T-helper 1 cell treated with Interleukin-12 subunit alpha and Interleukin-12 subunit beta and Interleukin-4 antibody, amounts not matched to agents 30 ng/mL and 1 ng/mL, for 36 hours (primary cell): Measurements from ENCODE around the gene RBL2. TPM values are rescaled to one million over a fixed set of nuclear protein-coding genes. Genes with fewer than 3 reads are reported as not detected.
"Not testable (repeated sequence)": the region's sequence is repeated elsewhere in the genome, so short reads cannot be mapped to it uniquely, and the experiment has no call there.

ENCODE experiments used
- intact Hi-C: fragments of 100-400 bp; cut with micrococcal nuclease; formaldehyde crosslinking; loops from one replicate; pipeline ENCODE4 v1.15.1; 2024
- total RNA-seq: library from RNA; stranded (reverse); gene quantifications from 2 replicates; pipeline ENCODE4 v1.2.3, GENCODE V29; 2022

Gene RBL2, protein sequence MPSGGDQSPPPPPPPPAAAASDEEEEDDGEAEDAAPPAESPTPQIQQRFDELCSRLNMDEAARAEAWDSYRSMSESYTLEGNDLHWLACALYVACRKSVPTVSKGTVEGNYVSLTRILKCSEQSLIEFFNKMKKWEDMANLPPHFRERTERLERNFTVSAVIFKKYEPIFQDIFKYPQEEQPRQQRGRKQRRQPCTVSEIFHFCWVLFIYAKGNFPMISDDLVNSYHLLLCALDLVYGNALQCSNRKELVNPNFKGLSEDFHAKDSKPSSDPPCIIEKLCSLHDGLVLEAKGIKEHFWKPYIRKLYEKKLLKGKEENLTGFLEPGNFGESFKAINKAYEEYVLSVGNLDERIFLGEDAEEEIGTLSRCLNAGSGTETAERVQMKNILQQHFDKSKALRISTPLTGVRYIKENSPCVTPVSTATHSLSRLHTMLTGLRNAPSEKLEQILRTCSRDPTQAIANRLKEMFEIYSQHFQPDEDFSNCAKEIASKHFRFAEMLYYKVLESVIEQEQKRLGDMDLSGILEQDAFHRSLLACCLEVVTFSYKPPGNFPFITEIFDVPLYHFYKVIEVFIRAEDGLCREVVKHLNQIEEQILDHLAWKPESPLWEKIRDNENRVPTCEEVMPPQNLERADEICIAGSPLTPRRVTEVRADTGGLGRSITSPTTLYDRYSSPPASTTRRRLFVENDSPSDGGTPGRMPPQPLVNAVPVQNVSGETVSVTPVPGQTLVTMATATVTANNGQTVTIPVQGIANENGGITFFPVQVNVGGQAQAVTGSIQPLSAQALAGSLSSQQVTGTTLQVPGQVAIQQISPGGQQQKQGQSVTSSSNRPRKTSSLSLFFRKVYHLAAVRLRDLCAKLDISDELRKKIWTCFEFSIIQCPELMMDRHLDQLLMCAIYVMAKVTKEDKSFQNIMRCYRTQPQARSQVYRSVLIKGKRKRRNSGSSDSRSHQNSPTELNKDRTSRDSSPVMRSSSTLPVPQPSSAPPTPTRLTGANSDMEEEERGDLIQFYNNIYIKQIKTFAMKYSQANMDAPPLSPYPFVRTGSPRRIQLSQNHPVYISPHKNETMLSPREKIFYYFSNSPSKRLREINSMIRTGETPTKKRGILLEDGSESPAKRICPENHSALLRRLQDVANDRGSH
- total RNA-seq = 161 and 173 TPM in 2 replicates

DNA sequence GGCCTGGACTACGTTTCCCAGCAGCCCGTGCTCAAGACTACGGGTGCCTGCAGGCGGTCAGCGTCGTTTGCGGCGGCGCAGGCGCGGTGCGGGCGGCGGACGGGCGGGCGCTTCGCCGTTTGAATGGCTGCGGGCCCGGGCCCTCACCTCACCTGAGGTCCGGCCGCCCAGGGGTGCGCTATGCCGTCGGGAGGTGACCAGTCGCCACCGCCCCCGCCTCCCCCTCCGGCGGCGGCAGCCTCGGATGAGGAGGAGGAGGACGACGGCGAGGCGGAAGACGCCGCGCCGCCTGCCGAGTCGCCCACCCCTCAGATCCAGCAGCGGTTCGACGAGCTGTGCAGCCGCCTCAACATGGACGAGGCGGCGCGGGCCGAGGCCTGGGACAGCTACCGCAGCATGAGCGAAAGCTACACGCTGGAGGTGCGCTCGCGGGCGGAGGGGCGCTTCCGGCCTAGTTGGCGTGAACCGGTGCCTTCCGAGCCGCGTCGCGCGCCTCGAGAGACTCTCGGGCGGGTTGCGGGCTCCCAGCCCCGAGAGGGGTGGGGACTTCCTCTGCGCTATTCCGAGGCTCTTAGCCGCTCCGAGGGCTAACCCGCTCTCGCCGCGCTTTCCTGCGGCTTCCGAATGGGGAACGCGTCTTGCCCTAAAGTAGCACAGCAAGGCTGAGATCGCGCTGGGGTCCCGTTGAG, at the start of gene RBL2:
RBL2 (plus strand) TSS at position 95 of the 689 bp plus-strand sequence; CDS start at position 181, 86 bp downstream.
- intact Hi-C loops = loop anchor here (1.0 to 10.0 kb wide), 9 partner anchors 23 to 1490 kb away; partner anchors contain the start of genes AKTIP, CHD9 and FTO

DNA sequence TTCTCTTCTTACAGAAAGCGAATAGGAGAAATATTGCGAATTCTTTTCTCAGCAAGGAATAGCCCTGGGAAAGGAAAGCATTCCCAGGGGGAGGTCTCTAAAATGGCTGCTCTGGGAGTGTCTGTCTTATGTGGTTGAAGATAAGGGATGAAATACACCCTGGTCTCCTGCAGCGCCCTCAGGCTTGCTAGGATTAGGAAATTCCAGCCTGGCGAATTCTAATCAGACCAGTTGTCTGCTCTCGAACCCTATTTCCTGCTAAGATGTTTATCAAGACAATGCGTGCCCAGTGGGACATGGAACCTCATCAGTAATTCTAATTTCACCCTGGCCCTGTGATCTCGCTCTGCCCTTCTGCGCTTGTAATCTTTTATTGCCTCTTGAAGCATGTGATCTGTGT, 49.7 kb upstream of the RBL2 start:
- intact Hi-C loops = not testable (repeated sequence)

DNA sequence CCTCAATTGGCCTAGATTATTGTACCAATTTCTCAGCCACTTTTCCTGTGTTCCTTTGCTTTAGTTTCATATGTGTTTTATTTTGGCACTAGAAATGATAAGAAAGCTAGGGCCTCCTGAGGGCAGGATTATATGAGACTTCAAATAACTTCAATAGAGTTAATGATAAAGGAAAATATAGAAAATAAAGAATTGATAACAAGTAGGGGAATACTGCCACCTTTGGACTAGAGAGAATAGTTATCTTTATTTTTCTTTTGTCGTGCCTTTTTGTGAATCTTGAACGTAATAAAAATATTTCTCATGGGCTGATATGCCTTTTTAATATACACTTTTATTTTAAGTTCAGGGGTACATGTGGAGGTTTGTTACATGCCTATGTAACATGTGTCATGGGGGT, 29.3 kb upstream of the RBL2 start:
- intact Hi-C loops = no loop called here

DNA sequence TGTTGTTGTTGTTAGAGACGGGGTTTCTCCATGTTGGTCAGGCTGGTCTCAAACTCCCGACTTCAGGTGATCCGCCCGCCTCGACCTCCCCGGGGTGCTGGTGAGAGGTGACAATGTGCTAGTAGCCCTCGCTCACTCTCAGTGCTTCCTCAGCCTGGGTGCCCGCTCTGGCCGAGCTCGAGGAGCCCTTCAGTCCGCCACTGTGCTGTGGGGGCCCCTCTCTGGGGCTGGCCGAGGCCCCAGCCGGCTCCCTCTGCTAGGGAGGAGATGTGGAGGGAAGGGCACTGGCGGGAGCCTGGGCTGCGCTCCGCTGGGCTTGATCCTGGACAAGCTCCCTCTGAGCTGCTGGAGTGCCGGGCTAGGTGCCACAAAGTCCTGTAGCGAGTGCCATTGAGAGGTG, 21.7 kb upstream of the RBL2 start:
- intact Hi-C loops = no loop called here

DNA sequence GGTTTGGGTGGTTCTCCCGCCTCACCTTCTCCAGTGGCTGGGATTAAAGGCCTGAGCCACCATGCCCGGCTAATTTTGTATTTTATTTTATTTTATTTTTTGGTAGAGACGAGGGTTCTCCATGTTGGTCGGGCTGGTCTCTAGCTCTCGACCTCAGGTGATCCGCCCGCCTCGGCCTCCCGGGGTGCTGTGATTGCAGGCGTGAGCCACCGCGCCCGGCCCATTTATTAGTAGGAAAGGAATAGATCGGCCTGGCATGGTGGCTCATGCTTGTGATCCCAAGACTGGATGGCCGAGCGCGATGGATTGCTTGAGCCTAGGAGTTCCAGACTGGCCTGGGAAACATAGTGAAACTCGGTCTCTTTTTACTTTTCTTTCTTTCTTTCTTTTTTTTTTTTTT, 20.4 kb upstream of the RBL2 start:
- intact Hi-C loops = no loop called here

DNA sequence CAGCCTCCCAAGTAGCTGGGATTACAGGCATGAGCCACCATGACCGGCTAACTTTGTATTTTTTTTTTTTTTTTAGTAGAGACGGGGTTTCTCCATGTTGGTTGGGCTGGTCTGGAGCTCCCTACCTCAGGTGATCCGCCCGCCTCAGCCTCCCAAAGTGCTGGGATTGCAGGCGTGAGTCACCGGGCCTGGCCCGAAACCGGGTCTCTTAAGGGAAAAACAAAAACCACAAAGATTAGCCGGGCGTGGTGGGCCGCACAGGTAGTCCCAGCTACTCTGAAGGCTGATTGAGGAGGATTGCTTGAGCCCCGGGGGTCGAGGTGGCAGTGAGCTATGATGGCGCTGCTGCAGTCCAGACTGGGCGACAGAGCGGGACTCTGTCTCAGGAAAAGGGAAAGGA, 19.9 kb upstream of the RBL2 start:
- intact Hi-C loops = no loop called here

DNA sequence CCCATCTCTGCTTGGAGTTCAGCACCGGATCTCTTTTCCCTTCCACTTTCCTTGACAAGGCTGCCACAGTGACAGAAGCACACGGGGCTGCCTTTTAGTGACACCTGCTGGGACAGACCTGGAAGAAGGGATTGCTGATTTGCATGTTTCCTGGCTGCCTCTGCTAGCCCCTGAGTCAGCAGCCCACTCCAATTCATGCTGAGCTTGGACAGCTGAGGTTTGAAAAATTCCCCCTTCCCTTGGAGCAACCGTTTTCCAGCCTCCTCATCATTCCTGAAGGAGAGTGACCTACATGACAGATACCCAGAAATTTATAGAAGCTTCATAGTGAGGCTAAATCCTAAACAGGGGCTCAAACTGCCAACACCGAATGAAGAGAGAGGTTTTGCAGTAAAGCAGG, 18.8 kb upstream of the RBL2 start:
- intact Hi-C loops = no loop called here

DNA sequence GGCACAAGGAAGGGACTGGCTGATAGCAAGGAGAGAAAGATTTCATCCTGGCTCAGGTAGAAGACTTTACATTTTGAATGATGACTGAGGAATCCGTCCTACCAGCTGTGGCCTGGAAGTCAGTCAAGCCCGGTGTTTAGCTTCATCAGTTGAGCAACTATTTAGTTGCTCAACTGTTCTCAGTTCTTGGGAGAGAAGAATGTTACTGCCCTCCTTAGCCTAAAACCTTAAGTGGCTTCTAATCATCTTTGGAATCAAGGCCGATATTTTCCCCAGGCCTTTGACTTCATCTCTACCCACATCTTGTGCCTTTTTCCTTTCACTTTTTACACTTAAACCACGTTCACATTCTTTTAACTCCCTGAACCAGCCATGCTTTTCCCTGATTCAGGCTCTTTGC, 17.3 kb upstream of the RBL2 start:
- intact Hi-C loops = no loop called here

DNA sequence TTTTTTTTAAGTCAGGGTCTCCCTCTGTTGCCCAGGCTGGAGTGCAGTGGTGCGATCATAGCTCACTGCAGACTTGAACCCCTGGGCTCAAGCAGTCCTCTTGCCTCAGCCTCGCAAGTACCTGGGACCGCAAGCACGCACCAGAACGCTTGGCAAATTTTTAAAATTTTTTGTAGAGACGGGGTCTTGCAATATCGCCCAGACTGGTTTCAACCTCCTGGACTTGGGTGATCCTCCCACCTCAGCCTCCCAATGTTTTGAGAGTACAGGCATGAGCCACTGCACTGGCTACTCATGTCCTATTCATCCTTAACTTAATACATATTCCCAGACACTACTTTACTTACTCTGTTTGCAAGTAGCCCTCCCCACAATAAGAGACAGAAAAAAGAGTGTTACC, 16.3 kb upstream of the RBL2 start:
- intact Hi-C loops = no loop called here

DNA sequence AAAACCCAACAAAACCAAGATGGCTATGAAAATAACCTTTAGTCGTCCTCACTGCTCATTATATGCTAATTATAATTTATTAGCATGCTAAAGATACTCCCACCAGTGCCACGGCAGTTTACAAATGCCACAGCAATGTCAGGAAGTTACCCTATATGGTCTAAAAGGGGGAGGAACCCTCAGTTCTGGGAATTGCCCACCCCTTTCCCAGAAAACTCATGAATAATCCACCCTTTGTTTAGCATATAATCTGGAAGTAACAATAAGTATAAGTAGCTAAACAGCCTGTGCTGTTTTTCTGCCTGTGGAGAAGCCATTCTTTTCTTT, 14.9 kb upstream of the RBL2 start:
- intact Hi-C loops = not testable (repeated sequence)

DNA sequence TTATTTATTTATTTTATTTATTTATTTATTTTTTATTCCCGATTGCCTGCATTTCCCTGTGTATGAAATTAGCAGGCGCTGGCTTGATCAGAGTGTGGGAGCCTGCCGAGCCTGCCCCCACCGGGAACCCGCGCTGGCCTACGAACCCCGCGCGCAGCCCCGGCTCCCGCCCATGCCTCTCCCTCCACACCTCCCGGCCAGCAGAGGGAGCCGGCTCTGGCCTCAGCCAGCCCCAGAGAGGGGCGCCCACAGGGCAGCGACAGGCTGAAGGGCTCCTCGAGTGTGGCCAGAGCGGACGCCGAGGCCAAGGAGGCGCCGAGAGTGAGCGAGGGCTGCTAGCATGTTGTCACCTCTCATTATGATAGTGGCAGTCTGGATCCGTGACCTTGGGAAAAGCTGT, 13.0 kb upstream of the RBL2 start:
- intact Hi-C loops = no loop called here

DNA sequence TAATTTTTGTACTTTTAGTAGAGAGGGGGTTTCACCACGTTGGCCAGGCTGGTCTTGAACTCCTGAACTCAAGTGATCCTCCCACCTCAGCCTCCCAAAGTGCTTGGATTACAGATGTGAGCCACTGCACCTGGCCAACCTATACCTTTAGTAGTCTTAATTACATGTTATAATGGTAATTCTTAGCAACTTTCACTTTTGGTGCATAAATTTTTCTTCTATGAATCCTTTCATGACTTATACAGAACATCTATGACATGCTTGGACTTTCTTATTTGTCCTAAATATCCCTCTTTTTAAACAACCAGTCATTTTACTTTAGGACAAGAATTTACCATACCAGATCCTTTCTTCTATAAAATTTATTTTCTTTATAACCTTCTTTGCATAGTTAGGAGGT, 10.3 kb upstream of the RBL2 start:
- intact Hi-C loops = not testable (repeated sequence)

DNA sequence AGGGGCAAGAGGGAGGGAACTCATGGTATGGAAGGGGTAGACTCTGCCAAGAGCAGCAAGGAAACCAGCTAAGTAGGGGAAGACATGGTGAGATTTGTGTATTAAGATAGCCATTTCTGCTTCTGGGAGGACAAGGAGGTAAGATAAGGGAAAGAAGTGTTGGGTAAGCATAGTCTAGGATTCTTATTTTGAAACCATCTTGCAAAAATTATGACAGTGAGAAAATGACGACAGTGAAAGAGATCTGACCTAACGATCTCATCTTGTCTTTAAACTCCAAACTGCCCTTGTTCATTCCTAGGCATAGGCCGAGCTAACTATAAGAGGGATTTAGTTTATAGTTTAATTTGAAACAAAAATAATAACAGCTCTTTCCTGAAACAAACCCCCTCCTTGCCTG, 5.6 kb upstream of the RBL2 start:
- intact Hi-C loops = no loop called here

DNA sequence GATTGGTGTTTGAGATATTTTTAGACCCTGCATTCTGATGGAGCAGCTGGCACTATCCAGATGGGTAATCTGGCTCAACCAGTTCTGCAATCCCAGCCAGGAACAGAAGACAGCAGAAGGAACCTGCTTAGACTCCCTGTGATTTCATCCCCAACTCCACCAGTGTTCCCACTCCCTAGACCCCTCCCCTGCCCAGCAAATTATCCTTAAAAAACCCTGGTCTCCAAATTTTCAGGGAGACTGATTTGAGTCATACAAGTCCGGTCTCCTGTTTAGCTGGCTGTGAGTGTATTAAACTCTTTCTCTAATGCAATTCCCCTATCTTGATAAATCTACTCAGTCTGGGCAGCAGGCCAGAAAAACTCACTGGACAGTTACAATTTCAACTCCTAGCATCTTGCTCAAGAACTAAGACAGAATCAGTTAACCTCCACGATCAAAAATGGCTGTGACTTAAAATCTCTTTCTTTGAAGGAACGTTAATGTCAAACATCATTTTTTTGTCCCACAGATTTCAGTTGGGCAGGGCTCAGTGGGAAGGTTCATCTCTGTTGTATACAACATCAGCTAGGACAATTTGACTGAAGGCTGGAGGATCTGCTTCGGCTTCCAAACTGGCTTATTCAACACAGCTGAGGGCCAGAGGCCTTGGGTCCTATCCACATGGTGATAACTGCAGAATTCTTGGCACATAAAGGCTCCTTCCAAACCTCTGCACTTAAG, 4.9 kb upstream of the RBL2 start:
- intact Hi-C loops = no loop called here

DNA sequence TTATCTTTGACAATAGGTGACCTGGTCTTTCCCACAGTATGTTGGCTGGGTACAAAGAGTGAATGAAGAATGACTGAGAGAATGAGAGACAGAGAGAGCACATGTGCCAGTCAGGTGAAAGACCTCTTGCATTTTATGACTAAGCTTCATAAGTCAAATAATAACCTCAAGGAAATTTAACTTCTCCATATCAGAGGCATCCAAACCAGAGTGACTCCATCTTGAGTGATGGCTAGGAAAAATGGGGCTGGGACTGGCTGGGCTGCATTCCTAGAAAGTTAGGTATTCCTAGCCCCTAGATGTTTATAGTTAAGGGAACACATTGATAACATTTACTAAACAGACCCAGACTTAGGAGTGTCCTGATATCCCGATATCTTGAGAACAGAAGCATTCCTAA, 3.9 kb upstream of the RBL2 start:
- intact Hi-C loops = loop anchor here (10.0 kb wide), 1 partner anchor 1494 kb away; no protein-coding TSS in a partner anchor

DNA sequence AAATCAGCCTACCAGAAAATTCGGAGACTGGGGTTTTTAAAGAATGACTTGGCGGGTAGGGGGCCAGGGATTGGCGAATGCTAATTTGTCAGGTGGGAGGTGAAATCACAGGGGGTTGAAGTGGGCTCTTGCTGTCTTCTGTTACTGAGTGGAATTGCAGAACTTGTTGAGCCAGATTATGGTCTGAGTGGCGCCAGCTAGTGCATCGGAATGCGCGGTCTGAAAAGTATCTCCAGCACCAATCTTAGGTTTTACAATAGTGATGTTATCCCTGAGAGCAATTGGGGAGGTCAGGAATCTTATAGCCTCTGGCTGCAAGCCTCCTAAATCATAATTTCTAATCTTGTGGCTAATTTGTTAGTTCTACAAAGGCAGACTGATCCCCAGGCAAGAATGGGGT, 762 bp upstream of the RBL2 start:
- intact Hi-C loops = loop anchor here (10.0 kb wide), 1 partner anchor 1491 kb away; no protein-coding TSS in a partner anchor

DNA sequence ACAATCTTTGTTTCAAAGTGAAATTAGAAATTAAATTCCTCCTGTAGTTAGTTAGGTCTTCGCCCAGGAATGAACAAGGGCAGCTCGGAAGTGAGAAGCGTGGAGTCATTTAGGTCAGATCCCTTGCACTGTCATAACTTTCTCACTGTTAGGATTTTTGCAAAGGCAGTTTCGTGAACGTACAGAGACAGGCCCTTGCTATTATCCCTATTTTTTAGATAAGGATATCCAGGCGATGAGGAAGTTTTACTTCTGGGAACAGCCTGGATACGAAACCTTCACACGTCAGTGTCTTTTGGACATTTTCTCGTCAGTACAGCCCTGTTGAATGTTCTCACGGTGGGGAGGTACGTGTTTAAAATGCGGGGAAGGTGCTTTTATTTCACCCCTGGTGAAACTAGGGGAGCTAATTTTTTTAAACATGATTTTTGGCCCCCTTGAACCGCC, 318 bp upstream of the RBL2 start:
- intact Hi-C loops = loop anchor here (1.0 to 10.0 kb wide), 5 partner anchors 61 to 1491 kb away; partner anchors contain the start of gene FTO

DNA sequence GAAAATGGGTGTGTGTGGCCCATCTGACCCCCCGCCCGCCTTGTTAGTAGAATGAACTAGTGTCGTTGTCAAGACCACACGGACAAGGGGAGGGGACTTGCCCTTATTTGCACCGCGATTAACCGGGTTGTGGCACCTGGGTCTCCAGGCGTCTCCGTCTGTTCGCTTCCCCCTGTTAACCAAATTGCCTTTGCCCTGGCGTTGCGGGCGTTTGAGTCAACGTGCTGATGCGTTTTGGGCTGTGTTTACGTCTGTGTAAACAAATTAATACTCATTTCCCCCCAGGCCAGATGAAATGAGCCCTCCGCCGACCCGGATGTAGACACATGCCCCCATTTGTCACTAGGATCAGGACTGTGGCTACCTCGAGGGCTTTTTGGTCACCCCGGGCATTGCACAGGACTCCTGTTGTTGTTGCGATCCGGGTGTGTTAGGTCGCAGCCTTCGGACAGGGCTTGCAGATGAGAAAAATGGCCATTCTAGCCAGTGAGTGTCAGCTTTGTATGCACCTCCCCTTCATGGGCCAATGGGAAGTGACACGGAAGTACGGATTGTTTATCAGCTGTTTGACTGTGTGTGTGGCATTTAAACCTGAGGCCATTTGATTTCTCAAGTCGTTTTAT, 906 bp downstream of the RBL2 start:
- intact Hi-C loops = loop anchor here (1.0 to 10.0 kb wide), 7 partner anchors 22 to 1490 kb away; partner anchors contain the start of genes AKTIP and CHD9

DNA sequence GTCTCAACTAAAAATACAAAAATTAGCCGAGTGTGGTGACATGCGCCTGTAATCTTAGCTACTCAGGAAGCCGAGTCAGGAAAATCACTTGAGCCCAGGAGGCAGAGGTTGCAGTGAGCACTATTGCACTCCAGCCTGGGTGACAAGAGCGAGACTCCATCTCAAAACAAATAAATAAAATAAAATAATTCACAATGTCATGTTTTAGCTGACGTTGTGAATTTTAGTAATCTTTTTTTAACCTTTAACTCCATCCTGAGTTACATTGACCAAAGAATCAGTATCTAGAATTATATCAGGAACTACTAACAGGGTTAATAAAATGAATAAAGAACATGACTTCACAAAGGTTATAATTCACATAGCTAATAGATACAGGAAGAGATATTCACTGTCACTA, 5.9 kb downstream of the RBL2 start:
- intact Hi-C loops = no loop called here

DNA sequence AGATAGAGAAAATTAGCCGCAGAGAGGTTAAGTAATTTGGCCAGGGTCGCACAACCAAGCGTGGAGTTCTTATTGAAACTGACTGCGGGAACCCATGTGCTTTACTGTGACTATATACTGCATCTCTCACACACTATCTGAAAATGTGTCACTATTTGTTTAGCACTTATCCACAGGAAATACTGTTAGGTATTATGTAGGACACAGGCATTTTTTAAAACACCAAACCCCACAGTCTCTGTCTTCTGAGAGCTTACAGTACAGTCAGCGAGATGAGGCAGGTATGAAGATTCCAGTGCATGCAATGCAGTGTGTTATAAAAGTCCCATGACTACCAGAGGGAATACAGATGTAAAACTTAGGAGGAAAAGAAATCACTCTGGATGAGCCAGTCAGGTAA, 11.3 kb downstream of the RBL2 start:
- intact Hi-C loops = loop anchor here (1.0 kb wide), 1 partner anchor 9 kb away; no protein-coding TSS in a partner anchor
